ENCODE results near the gene RELL1. TPM values are rescaled to one million over a fixed set of nuclear protein-coding genes. Genes with fewer than 3 reads are reported as not detected.

The RELL1 gene
- total and polyA plus RNA-seq, 10 of the 15 experiments (the other 5 are each of a cell fraction or from before 2014, with no cell fraction given): 0.20 to 10.9 (median 3.9) TPM

DNA sequence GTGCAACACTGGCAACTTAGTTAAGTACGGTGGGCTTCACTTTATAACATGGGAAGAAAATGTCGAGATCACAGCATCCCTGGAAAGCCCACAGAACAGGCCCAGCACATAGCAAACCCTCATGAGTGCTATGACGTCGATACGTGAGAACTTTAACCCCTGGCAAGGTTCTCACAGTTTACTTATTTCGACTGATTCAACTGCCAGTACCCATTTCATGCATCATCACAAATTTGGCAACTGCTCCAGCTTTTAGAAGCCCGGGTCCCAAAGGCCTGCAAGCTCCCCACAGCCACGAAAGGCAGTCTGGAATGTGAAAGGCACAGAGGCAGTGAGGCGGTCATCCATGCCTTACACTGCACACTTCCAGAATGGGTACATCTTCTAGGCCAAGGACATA is 41.2 kb downstream of the RELL1 start (continued):
- TF ChIP-seq, protein P1, sequence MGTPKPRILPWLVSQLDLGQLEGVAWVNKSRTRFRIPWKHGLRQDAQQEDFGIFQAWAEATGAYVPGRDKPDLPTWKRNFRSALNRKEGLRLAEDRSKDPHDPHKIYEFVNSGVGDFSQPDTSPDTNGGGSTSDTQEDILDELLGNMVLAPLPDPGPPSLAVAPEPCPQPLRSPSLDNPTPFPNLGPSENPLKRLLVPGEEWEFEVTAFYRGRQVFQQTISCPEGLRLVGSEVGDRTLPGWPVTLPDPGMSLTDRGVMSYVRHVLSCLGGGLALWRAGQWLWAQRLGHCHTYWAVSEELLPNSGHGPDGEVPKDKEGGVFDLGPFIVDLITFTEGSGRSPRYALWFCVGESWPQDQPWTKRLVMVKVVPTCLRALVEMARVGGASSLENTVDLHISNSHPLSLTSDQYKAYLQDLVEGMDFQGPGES (IDR thresholded peaks at IDR 0.05): no peak
- TF ChIP-seq GATAD2B (conservative IDR thresholded peaks at IDR 0.05; ENCODE audit: low read depth) (no peak), CEBPB (IDR thresholded peaks at IDR 0.05; ENCODE audit: borderline replicate concordance in 1 of 2, low read depth in 2 of 2, low read length in 2 of 2) (no peak), YY1 (IDR thresholded peaks at IDR 0.05; ENCODE audit: low read depth, low read length) (no peak), ESRRA (IDR thresholded peaks at IDR 0.05; ENCODE audit: low read length) (no peak), REST (IDR thresholded peaks at IDR 0.05; ENCODE audit: low read depth, low read length) (no peak), CREB1 (IDR thresholded peaks at IDR 0.05; ENCODE audit: low read depth) (no peak), KAT2A (conservative IDR thresholded peaks at IDR 0.05; ENCODE audit: control insufficient read depth, low read depth, low read length) (no peak), SP1 (IDR thresholded peaks at IDR 0.05; ENCODE audit: low read depth, low read length) (no peak), E4F1 (IDR thresholded peaks at IDR 0.05; ENCODE audit: borderline replicate concordance, partially characterized antibody) (no peak)
- TF ChIP-seq, protein P2, sequence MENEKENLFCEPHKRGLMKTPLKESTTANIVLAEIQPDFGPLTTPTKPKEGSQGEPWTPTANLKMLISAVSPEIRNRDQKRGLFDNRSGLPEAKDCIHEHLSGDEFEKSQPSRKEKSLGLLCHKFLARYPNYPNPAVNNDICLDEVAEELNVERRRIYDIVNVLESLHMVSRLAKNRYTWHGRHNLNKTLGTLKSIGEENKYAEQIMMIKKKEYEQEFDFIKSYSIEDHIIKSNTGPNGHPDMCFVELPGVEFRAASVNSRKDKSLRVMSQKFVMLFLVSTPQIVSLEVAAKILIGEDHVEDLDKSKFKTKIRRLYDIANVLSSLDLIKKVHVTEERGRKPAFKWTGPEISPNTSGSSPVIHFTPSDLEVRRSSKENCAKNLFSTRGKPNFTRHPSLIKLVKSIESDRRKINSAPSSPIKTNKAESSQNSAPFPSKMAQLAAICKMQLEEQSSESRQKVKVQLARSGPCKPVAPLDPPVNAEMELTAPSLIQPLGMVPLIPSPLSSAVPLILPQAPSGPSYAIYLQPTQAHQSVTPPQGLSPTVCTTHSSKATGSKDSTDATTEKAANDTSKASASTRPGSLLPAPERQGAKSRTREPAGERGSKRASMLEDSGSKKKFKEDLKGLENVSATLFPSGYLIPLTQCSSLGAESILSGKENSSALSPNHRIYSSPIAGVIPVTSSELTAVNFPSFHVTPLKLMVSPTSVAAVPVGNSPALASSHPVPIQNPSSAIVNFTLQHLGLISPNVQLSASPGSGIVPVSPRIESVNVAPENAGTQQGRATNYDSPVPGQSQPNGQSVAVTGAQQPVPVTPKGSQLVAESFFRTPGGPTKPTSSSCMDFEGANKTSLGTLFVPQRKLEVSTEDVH (IDR thresholded peaks at IDR 0.05; ENCODE audit: low read depth, partially characterized antibody): no peak
- TF ChIP-seq, protein P3, sequence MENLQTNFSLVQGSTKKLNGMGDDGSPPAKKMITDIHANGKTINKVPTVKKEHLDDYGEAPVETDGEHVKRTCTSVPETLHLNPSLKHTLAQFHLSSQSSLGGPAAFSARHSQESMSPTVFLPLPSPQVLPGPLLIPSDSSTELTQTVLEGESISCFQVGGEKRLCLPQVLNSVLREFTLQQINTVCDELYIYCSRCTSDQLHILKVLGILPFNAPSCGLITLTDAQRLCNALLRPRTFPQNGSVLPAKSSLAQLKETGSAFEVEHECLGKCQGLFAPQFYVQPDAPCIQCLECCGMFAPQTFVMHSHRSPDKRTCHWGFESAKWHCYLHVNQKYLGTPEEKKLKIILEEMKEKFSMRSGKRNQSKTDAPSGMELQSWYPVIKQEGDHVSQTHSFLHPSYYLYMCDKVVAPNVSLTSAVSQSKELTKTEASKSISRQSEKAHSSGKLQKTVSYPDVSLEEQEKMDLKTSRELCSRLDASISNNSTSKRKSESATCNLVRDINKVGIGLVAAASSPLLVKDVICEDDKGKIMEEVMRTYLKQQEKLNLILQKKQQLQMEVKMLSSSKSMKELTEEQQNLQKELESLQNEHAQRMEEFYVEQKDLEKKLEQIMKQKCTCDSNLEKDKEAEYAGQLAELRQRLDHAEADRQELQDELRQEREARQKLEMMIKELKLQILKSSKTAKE (IDR thresholded peaks at IDR 0.05; ENCODE audit: low read depth, poor library complexity, severe bottlenecking): no peak
